Left lung (tissue), 14 donors: ENCODE measurements around the gene VPS51. TPM values are rescaled to one million over a fixed set of nuclear protein-coding genes. Genes with fewer than 3 reads are reported as not detected.

Source experiments
- ATAC-seq: fragments of 200-7000 bp; cut with Tn5 transposase; one replicate; pipeline ENCODE4 v1.9.1; 2020; ENCODE audit warnings: moderate library complexity
- DNase-seq, 4 donors: peaks; one replicate each; pipeline ENCODE4 v3.0.0-alpha.2; 2013 to 2020
- H3K27ac ChIP-seq, 2 donors: fragments of 200-600 bp; sonication (generic) in 1 of 2; one replicate each; pipeline versions ENCODE4 v1.5.0 to v1.8.0; 2020 to 2021
- H3K27me3 ChIP-seq, 2 donors: fragments of 200-600 bp; sonication (generic) in 1 of 2; one replicate each; pipeline versions ENCODE4 v1.5.0 to v1.8.0; 2020 to 2021
- H3K36me3 ChIP-seq, 2 donors: fragments of 200-600 bp; sonication (generic) in 1 of 2; one replicate each; pipeline versions ENCODE4 v1.5.0 to v1.8.0; 2020 to 2021
- H3K4me1 ChIP-seq, 2 donors: fragments of 200-600 bp; one replicate each; pipeline ENCODE4 v1.8.0; 2021
- H3K4me3 ChIP-seq, 2 donors: fragments of 200-600 bp; sonication (generic) in 1 of 2; one replicate each; pipeline versions ENCODE4 v1.5.0 to v1.8.0; 2020 to 2021; ENCODE audit warnings: mild to moderate bottlenecking in 1 of 2
- H3K9me3 ChIP-seq, 2 donors: fragments of 200-600 bp; sonication (generic) in 1 of 2; one replicate each; pipeline versions ENCODE4 v1.5.0 to v1.8.0; 2020 to 2021
- intact Hi-C, 2 donors: fragments of 100-400 bp; cut with DNase I; formaldehyde crosslinking; loops; one replicate each; pipeline versions ENCODE4 v1.11.2 to v1.14.2; 2022
- long read RNA-seq, 12 donors: library from polyadenylated mRNA in 2 of 12; unstranded in 2 of 12; transcript quantifications; one replicate each; pipeline ENCODE4 v2.0.0 and lab custom pipeline, GENCODE V29; 2019 to 2026
- polyA plus RNA-seq, 6 donors: library from polyadenylated mRNA; unstranded; fragments of 120-200 nt; gene quantifications; one replicate each; pipeline ENCODE4 v1.2.1, GENCODE V29; 2013; ENCODE audit not compliant: insufficient read length in 6 of 6
- total RNA-seq, 2 donors: library from RNA; stranded (reverse); fragmentation: NEBNext Ultra II Directional; extraction: Animal tissue kit (Norgen Biotek cat#: 25700); gene quantifications; one replicate each; pipeline ENCODE4 v1.2.1, GENCODE V29; 2021
- TF ChIP-seq, protein P1 (sequence below), 2 donors: fragments of 200-600 bp; sonication (generic) in 1 of 2; IDR thresholded peaks; one replicate each; pipeline versions ENCODE4 v1.5.0 to v1.8.0; 2021; ENCODE audit warnings: antibody characterized with exemption in 2 of 2
- donor health status: DM: no; HTN: yes; CAD: no.
- donor health status: DM: no; HTN: no; CAD: no.

VPS51 gene
- total RNA-seq (10 to 100 TPM; 79.4 to 86.8 TPM), polyA plus RNA-seq (100 to 1,000 TPM in 4 of 6 donors, 10 to 100 TPM in 2; 97.2 to 143 (median 118) TPM)
- long read RNA-seq, donor 1, transcript VPS51-201 (10 exons, 2,714 nt) = major isoform, 35 of 76 reads
- long read RNA-seq, donor 1, partial matches to known transcripts = 39 of 76 reads
- long read RNA-seq, donor 1, other reads (novel, unspliced or antisense) = 0 of 76 reads
- long read RNA-seq, donor 2, transcript VPS51-201 (10 exons, 2,714 nt) = major isoform, 29 of 59 reads
- long read RNA-seq, donor 2, partial matches to known transcripts = 26 of 59 reads
- long read RNA-seq, donor 2, other reads (novel, unspliced or antisense) = 0 of 59 reads
- long read RNA-seq, donor 3, transcript VPS51-201 (10 exons, 2,714 nt) = major isoform, 23 of 38 reads
- long read RNA-seq, donor 3, partial matches to known transcripts = 13 of 38 reads
- long read RNA-seq, donor 3, other reads (novel, unspliced or antisense) = 0 of 38 reads
- long read RNA-seq, donor 4, transcript VPS51-201 (10 exons, 2,714 nt) = major isoform, 46 of 63 reads
- long read RNA-seq, donor 4, partial matches to known transcripts = 11 of 63 reads
- long read RNA-seq, donor 4, other reads (novel, unspliced or antisense) = 4 of 63 reads
- long read RNA-seq, donor 5, transcript VPS51-201 (10 exons, 2,714 nt) = major isoform, 17 of 3,683 reads
- long read RNA-seq, donor 5, partial matches to known transcripts = 3,524 of 3,683 reads
- long read RNA-seq, donor 5, other reads (novel, unspliced or antisense) = 141 of 3,683 reads
- long read RNA-seq, donor 6, transcript VPS51-201 (10 exons, 2,714 nt) = major isoform, 14 of 4,387 reads
- long read RNA-seq, donor 6, partial matches to known transcripts = 4,192 of 4,387 reads
- long read RNA-seq, donor 6, other reads (novel, unspliced or antisense) = 181 of 4,387 reads
- long read RNA-seq, donor 7, transcript VPS51-201 (10 exons, 2,714 nt) = major isoform, 8 of 26 reads
- long read RNA-seq, donor 7, partial matches to known transcripts = 18 of 26 reads
- long read RNA-seq, donor 7, other reads (novel, unspliced or antisense) = 0 of 26 reads
- long read RNA-seq, donor 8, transcript VPS51-201 (10 exons, 2,714 nt) = major isoform, 25 of 37 reads
- long read RNA-seq, donor 8, partial matches to known transcripts = 10 of 37 reads
- long read RNA-seq, donor 8, other reads (novel, unspliced or antisense) = 0 of 37 reads
- long read RNA-seq, donor 9 = 0 reads
- long read RNA-seq, donor 10, transcript VPS51-201 (10 exons, 2,714 nt) = major isoform, 54 of 66 reads
- long read RNA-seq, donor 10, partial matches to known transcripts = 10 of 66 reads
- long read RNA-seq, donor 10, other reads (novel, unspliced or antisense) = 2 of 66 reads
- long read RNA-seq, donor 11, transcript VPS51-201 (10 exons, 2,714 nt) = major isoform, 25 of 73 reads
- long read RNA-seq, donor 11, partial matches to known transcripts = 47 of 73 reads
- long read RNA-seq, donor 11, other reads (novel, unspliced or antisense) = 0 of 73 reads
- long read RNA-seq, donor 12, transcript VPS51-201 (10 exons, 2,714 nt) = major isoform, 14 of 15 reads
- long read RNA-seq, donor 12, partial matches to known transcripts = 0 of 15 reads
- long read RNA-seq, donor 12, other reads (novel, unspliced or antisense) = 0 of 15 reads

DNA sequence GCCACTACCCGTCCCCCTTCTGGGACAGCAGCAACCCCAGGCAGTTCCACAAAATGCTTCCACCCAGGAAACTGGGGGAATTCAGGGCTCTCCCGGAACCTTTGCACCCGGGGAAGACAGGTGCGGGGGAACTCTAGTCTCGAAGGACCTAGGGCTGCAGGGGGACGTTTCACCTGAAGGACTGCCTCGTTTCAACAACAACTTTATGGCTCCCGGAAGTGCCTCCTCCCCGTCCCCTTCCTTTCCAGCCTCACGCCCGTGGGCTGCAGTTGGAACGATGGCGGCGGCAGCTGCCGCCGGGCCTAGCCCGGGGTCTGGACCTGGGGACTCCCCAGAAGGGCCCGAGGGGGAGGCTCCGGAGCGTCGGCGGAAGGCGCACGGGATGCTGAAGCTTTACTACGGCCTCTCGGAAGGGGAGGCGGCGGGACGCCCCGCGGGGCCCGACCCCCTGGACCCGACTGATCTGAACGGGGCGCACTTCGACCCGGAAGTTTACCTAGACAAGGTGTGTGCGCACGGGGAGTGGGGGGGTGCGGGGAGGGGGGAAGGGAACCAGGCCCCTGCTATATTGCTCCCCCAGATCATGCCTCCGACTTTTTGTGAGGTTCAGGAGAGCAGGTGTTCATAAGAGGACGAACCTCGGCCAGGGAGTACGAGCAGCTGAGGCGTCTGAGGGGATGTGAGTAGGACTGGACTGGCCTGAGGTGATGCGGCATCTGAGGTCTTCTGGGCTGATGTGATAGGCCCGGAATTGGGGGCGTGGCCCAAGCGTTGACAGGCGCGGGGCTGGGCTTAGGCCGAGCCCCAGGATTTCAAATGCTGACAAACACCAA, at the start of gene VPS51:
VPS51 (plus strand) TSS at position 241 of the 833 bp plus-strand sequence; CDS start at position 278, 37 bp downstream.
- peak; percentile 81 to 95 (median 88) for DNase-seq
- peak; percentile 97 for ATAC-seq
- Histone ChIP-seq H3K27ac (peak within 1 kb of the TSS; percentile 87 to 89), H3K4me1 (peaks cover 3 to 24% of the 10 kb centered on the region in 2 donors), H3K27me3 (no peaks in the 10 kb centered on the region), H3K9me3 (no peaks in the 10 kb centered on the region), H3K4me3 (peak within 1 kb of the TSS; percentile 74 to 89), H3K36me3 (no peaks in the 10 kb centered on the region)
- intact Hi-C loops = no loop called here
- TF ChIP-seq, protein P1, sequence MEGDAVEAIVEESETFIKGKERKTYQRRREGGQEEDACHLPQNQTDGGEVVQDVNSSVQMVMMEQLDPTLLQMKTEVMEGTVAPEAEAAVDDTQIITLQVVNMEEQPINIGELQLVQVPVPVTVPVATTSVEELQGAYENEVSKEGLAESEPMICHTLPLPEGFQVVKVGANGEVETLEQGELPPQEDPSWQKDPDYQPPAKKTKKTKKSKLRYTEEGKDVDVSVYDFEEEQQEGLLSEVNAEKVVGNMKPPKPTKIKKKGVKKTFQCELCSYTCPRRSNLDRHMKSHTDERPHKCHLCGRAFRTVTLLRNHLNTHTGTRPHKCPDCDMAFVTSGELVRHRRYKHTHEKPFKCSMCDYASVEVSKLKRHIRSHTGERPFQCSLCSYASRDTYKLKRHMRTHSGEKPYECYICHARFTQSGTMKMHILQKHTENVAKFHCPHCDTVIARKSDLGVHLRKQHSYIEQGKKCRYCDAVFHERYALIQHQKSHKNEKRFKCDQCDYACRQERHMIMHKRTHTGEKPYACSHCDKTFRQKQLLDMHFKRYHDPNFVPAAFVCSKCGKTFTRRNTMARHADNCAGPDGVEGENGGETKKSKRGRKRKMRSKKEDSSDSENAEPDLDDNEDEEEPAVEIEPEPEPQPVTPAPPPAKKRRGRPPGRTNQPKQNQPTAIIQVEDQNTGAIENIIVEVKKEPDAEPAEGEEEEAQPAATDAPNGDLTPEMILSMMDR (IDR thresholded peaks at IDR 0.05) = no peak

DNA sequence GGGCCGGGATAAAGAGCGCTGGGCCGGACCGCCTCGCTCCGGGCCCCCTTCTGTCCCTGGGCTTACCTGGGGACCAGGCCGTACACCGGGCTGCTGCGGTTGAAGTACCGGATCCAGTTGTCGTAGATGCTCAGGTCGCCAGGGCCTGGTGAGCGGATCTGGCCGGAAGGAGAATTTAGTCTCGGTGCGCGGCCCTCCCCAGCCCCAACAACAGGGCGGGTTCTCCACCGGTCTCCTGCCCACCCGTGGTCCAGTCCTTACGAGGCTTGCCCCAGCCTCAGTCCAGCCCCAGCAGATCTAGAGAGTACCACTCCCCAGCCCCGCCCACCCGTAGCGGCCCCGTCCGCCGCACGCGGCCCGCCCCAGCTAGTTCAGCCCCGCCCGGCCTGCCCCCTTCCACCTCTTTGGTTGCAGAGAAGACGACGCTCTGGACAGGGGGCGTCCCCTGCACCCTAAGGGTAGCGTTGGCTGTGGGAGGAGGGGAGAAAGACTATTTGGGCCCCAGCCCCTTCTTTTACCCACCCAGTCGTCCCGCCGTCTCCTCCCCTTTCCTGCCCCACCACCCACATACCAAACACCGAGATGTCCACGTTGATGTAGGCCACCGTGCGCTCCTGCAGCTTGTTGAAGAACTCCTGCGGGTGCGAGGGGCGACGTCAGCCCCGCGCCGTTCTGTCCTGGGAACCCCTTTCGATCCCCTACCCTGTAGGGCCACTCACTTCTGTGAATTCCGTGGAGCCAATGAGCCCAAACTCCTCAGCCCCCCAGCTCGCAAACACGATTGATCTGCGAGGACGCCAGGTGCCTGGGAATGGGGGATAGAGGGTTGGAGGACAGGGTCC, 48.2 kb upstream of the VPS51 start:
- H3K27ac ChIP-seq = peak overlapping the region in 1 of 2 donors; percentile 23
- no peaks in the 10 kb centered on the region for H3K9me3 ChIP-seq
- H3K36me3 ChIP-seq = peaks cover 0 to 17% of the 10 kb centered on the region in 2 donors
- H3K27me3 ChIP-seq = no peaks in the 10 kb centered on the region
- DNase-seq (peak in 3 of 4 donors; percentile 13 to 87 (median 13)), ATAC-seq (peak; percentile 11)
- intact Hi-C loops = no loop called here
- TF ChIP-seq, protein P1 (IDR thresholded peaks at IDR 0.05) = no peak
- H3K4me1 ChIP-seq = peaks cover 11 to 41% of the 10 kb centered on the region in 2 donors
- peak overlapping the region; percentile 47 to 54 for H3K4me3 ChIP-seq

DNA sequence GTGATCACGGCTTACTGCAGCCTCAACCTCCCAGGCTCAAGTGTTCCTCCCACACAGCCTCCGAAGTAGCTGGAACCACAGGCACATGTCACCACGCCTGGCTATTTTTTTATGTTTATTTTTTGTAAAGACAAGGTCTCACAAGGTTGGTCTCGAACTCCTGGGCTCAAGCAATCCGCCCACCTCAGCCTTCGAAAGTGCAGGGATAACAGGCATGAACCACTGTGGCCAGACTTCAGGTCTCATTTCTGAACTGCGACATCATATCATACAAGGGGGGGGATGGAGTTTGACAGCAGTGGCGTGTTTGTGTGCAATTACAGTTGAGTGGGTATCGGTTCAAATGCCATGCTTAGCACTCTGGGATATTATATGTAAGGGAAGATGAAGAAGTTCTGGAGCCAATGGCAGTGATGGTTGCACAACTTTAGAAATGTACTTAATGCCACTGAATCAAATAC, 44.6 kb upstream of the VPS51 start:
- intact Hi-C loops = no loop called here
- H3K4me3 ChIP-seq = no peak overlapping the region
- peaks cover 0 to 18% of the 10 kb centered on the region in 2 donors for H3K4me1 ChIP-seq
- H3K27ac ChIP-seq = no peak overlapping the region
- no peak for DNase-seq
- ATAC-seq = no peak
- H3K9me3 ChIP-seq = no peaks in the 10 kb centered on the region
- no peaks in the 10 kb centered on the region for H3K27me3 ChIP-seq
- no peaks in the 10 kb centered on the region for H3K36me3 ChIP-seq
- TF ChIP-seq, protein P1 (IDR thresholded peaks at IDR 0.05) = no peak
